ENCODE data around the gene SLC3A2. TPM values are rescaled to one million over a fixed set of nuclear protein-coding genes. Genes with fewer than 3 reads are reported as not detected.

Gene SLC3A2
- total RNA-seq, 1 experiment from 2014 or later = 290 TPM

DNA sequence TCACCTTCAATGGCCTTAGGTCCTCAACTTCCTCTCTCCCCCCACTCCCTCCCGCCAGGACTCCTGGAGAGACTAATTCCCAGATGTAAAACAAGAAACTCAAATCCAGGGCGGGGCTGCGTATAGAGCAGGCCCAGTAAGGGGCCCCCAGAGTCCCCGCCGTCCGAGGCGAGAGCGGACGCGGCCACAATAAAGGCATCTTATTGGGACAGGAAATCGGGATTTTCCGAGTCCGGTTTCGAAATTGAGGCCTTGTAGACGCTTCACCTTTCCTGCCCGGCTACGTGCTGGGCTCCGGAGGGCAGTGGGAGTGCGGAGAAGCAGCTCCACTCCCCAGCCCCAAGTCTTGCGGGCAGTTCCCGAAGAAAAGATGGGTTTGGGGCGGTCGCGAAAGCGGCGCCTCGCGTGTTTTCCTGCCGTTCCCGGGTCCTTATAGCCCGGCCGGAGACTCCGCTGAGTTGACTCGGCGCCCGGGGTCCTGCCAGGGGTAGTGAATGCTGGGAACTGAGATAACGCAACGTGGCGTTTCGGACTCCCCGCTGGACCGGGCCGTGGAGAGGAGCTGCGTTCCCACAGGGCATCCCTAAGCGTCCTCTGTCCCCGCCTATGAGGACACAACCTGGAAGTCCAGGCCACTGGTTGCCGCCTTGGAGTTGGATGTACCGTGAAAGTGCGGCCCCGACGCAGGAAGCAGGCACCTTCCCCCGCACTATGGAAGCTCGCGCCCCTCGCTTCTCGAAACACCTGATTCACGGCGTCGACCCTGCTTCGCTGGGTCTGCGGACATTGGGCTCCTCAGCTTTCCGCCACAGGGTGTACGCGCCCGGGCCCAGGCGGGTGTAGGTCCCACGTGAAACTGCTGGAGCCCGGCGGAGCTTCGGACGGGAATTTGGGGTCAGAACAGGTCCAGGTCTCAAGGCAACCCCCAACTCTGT, 45.3 kb downstream of the SLC3A2 start:
- Mint-ChIP-seq H3K27me3 (ENCODE audit: low read depth) (peaks cover 91% of the 10 kb centered on the region), H3K4me1 (peaks cover 33 to 57% of the 10 kb centered on the region in 2 experiments), H3K36me3 (ENCODE audit: insufficient read depth in 1 of 3, low read depth in 3 of 3) (no peaks in the 10 kb centered on the region; a peak in 1 of 7 replicates), H3K4me3 (peak overlapping the region; percentile 65 to 84), H3K27ac (no peak overlapping the region; a peak in 1 of 7 replicates), H3K9me3 (no peaks in the 10 kb centered on the region; a peak in 1 of 5 replicates)
- no peak overlapping the region for H3K18ac ChIP-seq (ENCODE audit: insufficient read length, low read depth, low read length)
- no peak overlapping the region for H2BK5ac ChIP-seq (ENCODE audit: insufficient read length, low read length)
- peak overlapping the region; percentile 54 for H3K4me2 ChIP-seq (ENCODE audit: insufficient read depth, insufficient read length, low read length)
- H4K20me1 ChIP-seq (ENCODE audit: control insufficient read depth, insufficient read depth, insufficient read length) = no peaks in the 10 kb centered on the region
- H2BK12ac ChIP-seq (ENCODE audit: insufficient read length, low read depth, low read length) = no peak overlapping the region
- no peak overlapping the region for H2AK5ac ChIP-seq (ENCODE audit: insufficient read length, low read length)
- H3K23ac ChIP-seq (ENCODE audit: insufficient read length, low read depth, low read length) = no peak overlapping the region
- TF ChIP-seq, protein P1, sequence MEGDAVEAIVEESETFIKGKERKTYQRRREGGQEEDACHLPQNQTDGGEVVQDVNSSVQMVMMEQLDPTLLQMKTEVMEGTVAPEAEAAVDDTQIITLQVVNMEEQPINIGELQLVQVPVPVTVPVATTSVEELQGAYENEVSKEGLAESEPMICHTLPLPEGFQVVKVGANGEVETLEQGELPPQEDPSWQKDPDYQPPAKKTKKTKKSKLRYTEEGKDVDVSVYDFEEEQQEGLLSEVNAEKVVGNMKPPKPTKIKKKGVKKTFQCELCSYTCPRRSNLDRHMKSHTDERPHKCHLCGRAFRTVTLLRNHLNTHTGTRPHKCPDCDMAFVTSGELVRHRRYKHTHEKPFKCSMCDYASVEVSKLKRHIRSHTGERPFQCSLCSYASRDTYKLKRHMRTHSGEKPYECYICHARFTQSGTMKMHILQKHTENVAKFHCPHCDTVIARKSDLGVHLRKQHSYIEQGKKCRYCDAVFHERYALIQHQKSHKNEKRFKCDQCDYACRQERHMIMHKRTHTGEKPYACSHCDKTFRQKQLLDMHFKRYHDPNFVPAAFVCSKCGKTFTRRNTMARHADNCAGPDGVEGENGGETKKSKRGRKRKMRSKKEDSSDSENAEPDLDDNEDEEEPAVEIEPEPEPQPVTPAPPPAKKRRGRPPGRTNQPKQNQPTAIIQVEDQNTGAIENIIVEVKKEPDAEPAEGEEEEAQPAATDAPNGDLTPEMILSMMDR (conservative IDR thresholded peaks at IDR 0.05) = no peak
- no peaks in the 10 kb centered on the region for H3K79me2 ChIP-seq (ENCODE audit: insufficient read depth, low read length)
- no peak overlapping the region for H4K5ac ChIP-seq (ENCODE audit: insufficient read length, low read depth, low read length)
- no peak overlapping the region for H3K4ac ChIP-seq (ENCODE audit: low read depth, low read length)
- no peak overlapping the region for H3T11ph ChIP-seq (ENCODE audit: low read length)
- H3K79me1 ChIP-seq (ENCODE audit: insufficient read depth, low read depth, low read length, poor library complexity, severe bottlenecking) = no peaks in the 10 kb centered on the region
- no peak overlapping the region for H4K8ac ChIP-seq (replicated peaks; ENCODE audit: insufficient read length, low read depth, low read length)
- H2BK15ac ChIP-seq (ENCODE audit: low read depth, low read length) = no peak overlapping the region
- H3K23me2 ChIP-seq (ENCODE audit: insufficient read length, low read depth, low read length, poor library complexity, severe bottlenecking) = peaks cover 16% of the 10 kb centered on the region
- DNase-seq = no peak
- H3K27ac ChIP-seq (ENCODE audit: insufficient read length, low read depth, low read length) = no peak overlapping the region
- no peak overlapping the region for H3K9ac ChIP-seq (ENCODE audit: extremely low read depth, insufficient read length, low read length)
- no peaks in the 10 kb centered on the region for H3K9me3 ChIP-seq (ENCODE audit: control insufficient read depth, low read depth, low read length)
- no peaks in the 10 kb centered on the region for H3K4me1 ChIP-seq (ENCODE audit: insufficient read depth, low read length)
- no peak overlapping the region for H2AFZ ChIP-seq (ENCODE audit: low read length)
- H3K14ac ChIP-seq (ENCODE audit: insufficient read depth, low read length) = no peak overlapping the region
- WGBS (ENCODE audit: extremely low coverage, insufficient read length, low lambda C conversion rate) = no CpG with 5 or more reads among the region's 71 CpGs
- no peak overlapping the region for H3K56ac ChIP-seq (ENCODE audit: insufficient read length, low read depth, low read length)
- H2BK20ac ChIP-seq (ENCODE audit: low read depth, low read length, poor library complexity, severe bottlenecking) = no peak overlapping the region
- no peak overlapping the region for H2BK120ac ChIP-seq (ENCODE audit: low read depth, low read length, poor library complexity, severe bottlenecking)
- H3K27me3 ChIP-seq (ENCODE audit: insufficient read depth, low read length) = peaks cover 17% of the 10 kb centered on the region; the same call in 1 of the 2 replicates
- no peak overlapping the region for H4K91ac ChIP-seq (ENCODE audit: insufficient read length, low read depth, low read length)

All from H9 (cell line).